IMR-90 (cell line): ENCODE results near the gene AZU1. TPM values are rescaled to one million over a fixed set of nuclear protein-coding genes. Genes with fewer than 3 reads are reported as not detected.

ENCODE experiments used
- ATAC-seq: fragments of 200-7000 bp; cut with Tn5 transposase; 2 replicates; pipeline ENCODE4 v1.9.1; 2020; ENCODE audit warnings: low read depth, mild to moderate bottlenecking, moderate library complexity
- BruUV-seq: library from RNA; stranded (reverse); fragments of 400-500 nt; replicated peaks from 2 replicates; lab custom pipeline; 2021; lab: Mats Ljungman, UMichigan
- CTCF ChIA-PET: fragments of 300-600 bp; formaldehyde crosslinking; extraction: SDS; loops from one replicate; lab custom pipeline; 2021; ENCODE audit warnings: antibody characterized with exemption; lab: Yijun Ruan, JAX
- POLR2A ChIA-PET: fragments of 300-600 bp; sonication (Branson Sonifier 250); formaldehyde crosslinking; loops from one replicate; lab custom pipeline; 2022; ENCODE audit warnings: antibody characterized with exemption; ENCODE audit not compliant: unreplicated experiment; lab: Charles Lee
- DNase-seq: peaks from one replicate; pipeline ENCODE4 v3.0.0; 2013
- H2AFZ ChIP-seq: replicated peaks from 2 replicates; pipeline ENCODE3; 2013; ENCODE audit warnings: low read length, mild to moderate bottlenecking; ENCODE audit not compliant: poor library complexity
- H2AK5ac ChIP-seq: 2 replicates; pipeline ENCODE4 v1.6.1; 2013; ENCODE audit warnings: low read depth, low read length, inconsistent platforms
- H2AK9ac ChIP-seq: replicated peaks from 2 replicates; pipeline ENCODE3; 2013; ENCODE audit warnings: mild to moderate bottlenecking, low read depth, low read length, moderate library complexity; ENCODE audit not compliant: poor library complexity
- H2BK120ac ChIP-seq: 2 replicates; pipeline ENCODE4 v1.6.1; 2013; ENCODE audit warnings: low read depth, low read length, inconsistent platforms
- H2BK15ac ChIP-seq: 3 replicates; pipeline ENCODE4 v1.6.1; 2013; ENCODE audit warnings: low read depth, low read length, inconsistent platforms
- H2BK20ac ChIP-seq: 2 replicates; pipeline ENCODE4 v1.6.1; 2013; ENCODE audit warnings: low read depth, mild to moderate bottlenecking, inconsistent platforms, low read length, moderate library complexity
- H2BK5ac ChIP-seq: 2 replicates; pipeline ENCODE4 v1.6.1; 2013; ENCODE audit warnings: mild to moderate bottlenecking, low read depth, low read length, inconsistent platforms; ENCODE audit not compliant: poor library complexity, severe bottlenecking
- H3K14ac ChIP-seq: replicated peaks from 2 replicates; pipeline ENCODE4 v1.6.1; 2013; ENCODE audit warnings: low read depth, low read length, inconsistent platforms
- H3K18ac ChIP-seq: 2 replicates; pipeline ENCODE4 v1.6.1; 2013; ENCODE audit warnings: low read depth, low read length, control low read depth
- H3K23ac ChIP-seq: 2 replicates; pipeline ENCODE4 v1.6.1; 2013; ENCODE audit warnings: low read depth, low read length, inconsistent platforms
- H3K27ac ChIP-seq: 2 replicates; pipeline ENCODE4 v1.5.1; 2013; ENCODE audit warnings: mild to moderate bottlenecking, control low read depth, low read length; ENCODE audit not compliant: insufficient read depth
- H3K27me3 ChIP-seq: 2 replicates; pipeline ENCODE4 v1.6.1; 2013; ENCODE audit warnings: low read length; ENCODE audit not compliant: control insufficient read depth, insufficient read depth
- H3K36me3 ChIP-seq: 2 replicates; pipeline ENCODE4 v1.6.1; 2013; ENCODE audit warnings: low read length, mixed read lengths; ENCODE audit not compliant: control insufficient read depth, insufficient read depth
- H3K4ac ChIP-seq: 2 replicates; pipeline ENCODE4 v1.6.1; 2013; ENCODE audit warnings: low read depth, low read length, inconsistent platforms
- H3K4me1 ChIP-seq: 2 replicates; pipeline ENCODE4 v1.6.1; 2013; ENCODE audit warnings: low read length, mixed read lengths; ENCODE audit not compliant: control insufficient read depth, insufficient read depth
- H3K4me2 ChIP-seq: 2 replicates; pipeline ENCODE4 v1.6.1; 2013; ENCODE audit warnings: low read depth, mild to moderate bottlenecking, control low read depth, low read length, moderate library complexity
- H3K4me3 ChIP-seq: 2 replicates; pipeline ENCODE4 v1.5.1; 2013; ENCODE audit warnings: low read depth, mild to moderate bottlenecking, control low read depth, low read length, moderate library complexity; ENCODE audit not compliant: insufficient read depth
- H3K56ac ChIP-seq: 2 replicates; pipeline ENCODE4 v1.6.1; 2013; ENCODE audit warnings: low read length, inconsistent platforms; ENCODE audit not compliant: insufficient read depth; ENCODE audit errors: extremely low read depth
- H3K79me1 ChIP-seq, 2 experiments: 2 replicates each; pipeline ENCODE4 v1.6.1; 2013; ENCODE audit warnings: low read length in 2 of 2, inconsistent platforms in 1 of 2, low read depth in 1 of 2
- H3K9ac ChIP-seq: 2 replicates; pipeline ENCODE4 v1.6.1; 2013; ENCODE audit warnings: low read depth, low read length, control low read depth
- H3K9me1 ChIP-seq: 2 replicates; pipeline ENCODE4 v1.6.1; 2013; ENCODE audit warnings: low read length, inconsistent platforms; ENCODE audit not compliant: insufficient read depth
- H3K9me3 ChIP-seq: 2 replicates; pipeline ENCODE4 v1.6.1; 2013; ENCODE audit warnings: low read length; ENCODE audit not compliant: control insufficient read depth, insufficient read depth
- H4K20me1 ChIP-seq: 2 replicates; pipeline ENCODE4 v1.6.1; 2013; ENCODE audit warnings: low read length, inconsistent platforms; ENCODE audit not compliant: insufficient read depth
- H4K5ac ChIP-seq: 2 replicates; pipeline ENCODE4 v1.6.1; 2013; ENCODE audit warnings: mild to moderate bottlenecking, low read depth, low read length, control low read depth
- H4K8ac ChIP-seq, 2 experiments: 2 replicates each; pipeline ENCODE4 v1.6.1; 2013; ENCODE audit warnings: low read depth in 2 of 2, low read length in 2 of 2, control low read depth in 1 of 2, inconsistent platforms in 1 of 2
- H4K91ac ChIP-seq: 2 replicates; pipeline ENCODE4 v1.6.1; 2013; ENCODE audit warnings: low read depth, low read length, inconsistent platforms; ENCODE audit not compliant: insufficient read depth
- FOS ChIP-seq: fragments of 150-350 bp; IDR thresholded peaks from 2 replicates; pipeline ENCODE4 v1.6.1; 2016; ENCODE audit warnings: low read depth, low read length
- SMC3 ChIP-seq: fragments of 150-350 bp; IDR thresholded peaks from 2 replicates; pipeline ENCODE4 v1.6.1; 2016; ENCODE audit warnings: low read depth, mild to moderate bottlenecking, antibody characterized with exemption, low read length, moderate library complexity
- USF2 ChIP-seq: fragments of 150-350 bp; IDR thresholded peaks from 2 replicates; pipeline ENCODE4 v1.6.1; 2017; ENCODE audit warnings: mild to moderate bottlenecking, antibody characterized with exemption, low read length, low read depth
- WGBS, 2 experiments: methylation state at CpG; one replicate each; pipeline versions ENCODE4 v1.1.5 to v1.1.7; 2013; ENCODE audit warnings: missing lambda C conversion rate in 2 of 2; ENCODE audit not compliant: insufficient read length in 1 of 2; ENCODE audit errors: extremely low coverage in 2 of 2; 5-methylcytosine and 5-hydroxymethylcytosine counted together
- dilution Hi-C: fragments of 300-500 bp; cut with HindIII; formaldehyde crosslinking; loops from one replicate; pipeline ENCODE4 v1.14.3; 2018; ENCODE audit warnings: low sequenced_read_pairs; ENCODE audit not compliant: unreplicated experiment
- in situ Hi-C: fragments of 300-500 bp; cut with MboI; formaldehyde crosslinking; loops from 3 replicates; pipeline ENCODE4 v1.14.3; 2019; ENCODE audit warnings: low sequenced_read_pairs, inconsistent platforms, mixed read lengths
- intact Hi-C: fragments of 100-400 bp; cut with micrococcal nuclease; formaldehyde crosslinking; loops from 2 replicates; pipeline ENCODE4 v1.10.0; 2022
- polyA plus RNA-seq, 3 experiments: library from polyadenylated mRNA; depleted of rRNA; stranded (reverse); fragments of >200 nt; gene quantifications; 2 replicates each; pipeline ENCODE4 v1.2.3, GENCODE V29; 2012; ENCODE audit warnings: low replicate concordance in 1 of 3
- total RNA-seq: library from RNA; depleted of rRNA; stranded (reverse); fragments of >200 nt; gene quantifications from 2 replicates; pipeline ENCODE4 v1.2.3, GENCODE V29; 2012

Gene AZU1
- total and polyA plus RNA-seq, 2 of the 4 experiments (the other 2 are of a cell fraction) = 0.12 TPM; not detected in 1

GRCh38 chr19:862581-863314 is 35.1 kb downstream of the AZU1 start:
- Histone ChIP-seq H2BK20ac (no peak overlapping the region), H3K9me3 (no peaks in the 10 kb centered on the region), H4K91ac (no peak overlapping the region), H3K79me1 (peaks cover 3 to 5% of the 10 kb centered on the region in 2 experiments; a peak in 2 of 4 replicates), H3K4ac (no peak overlapping the region), H4K8ac (no peak overlapping the region), H2BK120ac (no peak overlapping the region), H3K9ac (no peak overlapping the region), H3K56ac (no peak overlapping the region), H2AK9ac (peak overlapping the region; percentile 78), H3K27me3 (no peaks in the 10 kb centered on the region), H2AFZ (peak overlapping the region; percentile 68), H2AK5ac (0 out of 2 replicates have a peak overlapping the region, but pooled peaks have one; percentile 43), H3K4me3 (no peak overlapping the region), H2BK5ac (no peak overlapping the region), H3K9me1 (no peaks in the 10 kb centered on the region), H3K18ac (no peak overlapping the region), H3K4me1 (peaks cover 3% of the 10 kb centered on the region; the same call in 1 of the 2 replicates), H4K20me1 (no peaks in the 10 kb centered on the region; the same call in 1 of the 2 replicates), H4K5ac (no peak overlapping the region), H3K23ac (no peak overlapping the region), H2BK15ac (no peak overlapping the region), H3K36me3 (peaks cover 5% of the 10 kb centered on the region), H3K4me2 (no peak overlapping the region), H3K14ac (no peak overlapping the region), H3K27ac (no peak overlapping the region)
- intact Hi-C loops = loop anchor here (10.0 kb wide), 1 partner anchor 198 kb away; the partner anchor contains the start of gene RNF126
- dilution Hi-C loops = no loop called here
- no TSS peak for BruUV-seq
- in situ Hi-C loops = no loop called here
- TF ChIP-seq SMC3 (no peak), USF2 (peak; percentile 52; the same call in 1 of the 2 replicates), FOS (no peak)
- POLR2A ChIA-PET = interaction anchor here (0.5 kb wide), 1 partner anchor 183 kb away, joined by 22 read pairs; no protein-coding TSS in a partner anchor
- CTCF ChIA-PET = interaction anchor here (0.6 kb wide), 1 partner anchor 962 kb away, joined by 6 read pairs; no protein-coding TSS in a partner anchor
- DNase-seq = peak; percentile 17
- whole genome bisulfite sequencing, 2 experiments = 20% methylated on average over 31 of the region's 48 CpGs; no CpG with 5 or more reads in 1 of the 2 experiments
- ATAC-seq = peak; percentile 61
